HG03575 (cell line): ENCODE data around the gene COA1.
"Not testable (repeated sequence)": the region's sequence is repeated elsewhere in the genome, so short reads cannot be mapped to it uniquely, and the experiment has no call there.

ENCODE experiments used
- ATAC-seq: cut with Tn5 transposase; IDR thresholded peaks from one replicate; pipeline ENCODE4 v1.9.1; 2021; ENCODE audit not compliant: unreplicated experiment, insufficient number of reproducible peaks, low FRiP score; ENCODE audit errors: extremely low read depth

COA1 gene

DNA sequence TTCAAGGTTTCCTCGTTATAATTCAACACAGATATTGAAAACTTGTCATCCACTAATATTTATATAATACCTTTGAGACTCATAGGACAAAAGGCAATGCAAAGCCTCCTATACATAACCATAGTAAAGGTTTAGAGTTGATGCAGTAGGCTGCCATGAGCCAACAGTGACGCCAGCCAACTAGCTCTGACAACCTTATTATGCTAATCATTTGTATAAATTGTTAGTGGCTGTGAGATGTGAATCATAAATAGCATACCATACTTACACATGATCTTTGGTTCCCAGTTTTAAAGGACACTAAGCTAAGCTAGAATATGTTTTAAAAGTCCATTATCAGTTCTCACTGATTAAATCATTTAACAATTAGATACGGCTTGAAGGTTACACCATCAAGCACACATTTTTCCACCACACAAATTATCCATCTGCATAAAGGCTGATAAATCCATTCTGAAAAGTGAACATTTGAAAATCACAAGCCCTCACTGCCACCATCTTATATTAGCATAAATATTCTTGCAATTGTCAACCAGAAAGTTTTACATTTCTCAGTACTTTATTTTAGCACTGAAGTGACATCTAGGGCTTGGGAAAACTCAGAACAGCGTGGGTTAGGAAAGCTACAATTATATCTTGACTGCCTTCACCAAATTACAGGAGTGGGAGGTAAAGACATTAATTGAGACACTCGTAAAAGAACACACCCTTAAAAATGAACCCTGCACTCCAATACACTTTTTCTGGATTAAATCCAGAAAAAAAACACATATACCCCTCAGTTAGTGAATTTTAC lies 30.7 kb downstream of the COA1 start:
- ATAC-seq: no peak

DNA sequence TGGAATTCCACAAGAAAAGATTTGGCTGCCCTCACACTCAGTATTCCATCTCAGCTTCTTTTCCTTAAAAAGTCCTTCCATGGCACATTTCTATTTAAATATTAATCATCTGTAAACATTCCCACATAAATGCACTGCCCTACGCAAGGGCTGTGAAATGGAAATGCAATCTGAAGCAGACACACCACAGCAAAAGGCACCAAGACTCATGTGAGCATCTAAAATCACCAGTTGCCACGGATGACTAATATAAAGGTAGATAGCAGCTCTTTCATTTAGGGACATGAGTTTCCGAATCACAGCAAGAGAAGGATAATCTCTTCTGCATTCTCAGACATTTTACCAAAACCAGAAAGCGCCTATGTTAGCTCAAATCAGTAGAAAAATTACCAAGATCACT lies 31.6 kb downstream of the COA1 start:
- no peak for ATAC-seq

DNA sequence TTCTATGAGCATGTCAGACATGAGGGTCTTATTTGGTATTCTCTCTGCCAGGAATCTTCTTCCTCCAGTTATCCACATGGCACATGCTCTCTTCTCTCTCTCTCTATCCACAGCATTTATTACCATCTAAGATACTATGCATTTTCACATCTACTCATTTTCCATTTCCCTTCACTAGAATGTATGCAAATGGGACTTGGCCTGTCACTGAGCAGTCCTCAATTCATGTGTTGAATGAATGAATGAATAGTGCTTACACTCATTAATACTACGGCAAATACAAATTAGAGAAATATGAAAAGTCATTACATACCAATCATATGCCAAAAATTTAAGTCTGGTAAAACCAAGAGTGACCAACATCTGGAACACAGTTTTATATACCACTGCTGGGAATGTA lies 34.0 kb downstream of the COA1 start:
- ATAC-seq: no peak

DNA sequence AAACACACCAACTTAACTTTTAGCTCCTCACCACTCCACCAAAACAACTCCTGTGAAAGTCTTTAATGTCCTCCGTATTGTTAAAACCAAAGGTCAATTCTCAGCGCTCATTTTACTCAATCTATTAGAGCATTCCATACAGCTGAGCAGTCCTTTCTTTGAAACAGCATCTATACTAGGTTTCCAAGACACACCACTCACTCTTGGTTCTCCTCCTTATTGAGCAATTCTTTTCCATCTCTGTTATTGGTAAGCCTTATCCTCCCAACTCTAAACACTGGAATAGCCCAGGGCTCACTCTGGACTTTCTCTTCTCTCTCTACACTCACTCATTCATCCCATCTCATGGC lies 34.9 kb downstream of the COA1 start:
- ATAC-seq: no peak

DNA sequence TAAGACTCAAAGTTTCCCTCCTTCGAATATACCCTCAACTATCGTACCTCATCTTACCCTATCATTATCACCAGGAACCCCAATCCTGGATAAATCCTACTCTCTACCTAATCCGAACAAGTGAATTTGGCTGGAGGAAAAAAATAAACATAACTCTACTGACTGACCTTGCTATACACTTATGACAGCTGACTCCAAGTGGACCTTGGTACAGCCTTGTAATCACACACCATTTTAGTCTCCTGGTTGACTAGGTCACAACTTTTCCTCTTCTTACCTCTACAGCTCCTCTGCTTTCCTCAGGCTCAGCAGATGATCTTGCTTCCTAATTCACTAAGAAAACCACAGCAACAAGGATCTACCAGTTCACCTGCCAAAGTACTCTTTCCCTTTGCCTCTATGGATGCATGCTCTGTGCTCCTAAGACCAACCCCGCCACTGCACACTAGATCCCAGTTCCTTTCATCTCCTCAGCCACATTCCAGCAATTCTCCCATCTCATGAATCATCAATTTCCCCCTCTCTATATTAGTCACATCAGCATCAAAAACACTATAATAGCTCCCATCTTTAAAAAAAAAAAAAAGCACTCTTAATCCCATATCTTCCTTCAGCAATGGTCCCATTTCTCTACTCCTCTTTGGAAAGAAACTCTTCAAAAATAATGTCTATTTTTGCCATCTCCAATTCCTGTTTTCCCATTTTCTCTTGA lies 35.5 kb downstream of the COA1 start:
- ATAC-seq: no peak

DNA sequence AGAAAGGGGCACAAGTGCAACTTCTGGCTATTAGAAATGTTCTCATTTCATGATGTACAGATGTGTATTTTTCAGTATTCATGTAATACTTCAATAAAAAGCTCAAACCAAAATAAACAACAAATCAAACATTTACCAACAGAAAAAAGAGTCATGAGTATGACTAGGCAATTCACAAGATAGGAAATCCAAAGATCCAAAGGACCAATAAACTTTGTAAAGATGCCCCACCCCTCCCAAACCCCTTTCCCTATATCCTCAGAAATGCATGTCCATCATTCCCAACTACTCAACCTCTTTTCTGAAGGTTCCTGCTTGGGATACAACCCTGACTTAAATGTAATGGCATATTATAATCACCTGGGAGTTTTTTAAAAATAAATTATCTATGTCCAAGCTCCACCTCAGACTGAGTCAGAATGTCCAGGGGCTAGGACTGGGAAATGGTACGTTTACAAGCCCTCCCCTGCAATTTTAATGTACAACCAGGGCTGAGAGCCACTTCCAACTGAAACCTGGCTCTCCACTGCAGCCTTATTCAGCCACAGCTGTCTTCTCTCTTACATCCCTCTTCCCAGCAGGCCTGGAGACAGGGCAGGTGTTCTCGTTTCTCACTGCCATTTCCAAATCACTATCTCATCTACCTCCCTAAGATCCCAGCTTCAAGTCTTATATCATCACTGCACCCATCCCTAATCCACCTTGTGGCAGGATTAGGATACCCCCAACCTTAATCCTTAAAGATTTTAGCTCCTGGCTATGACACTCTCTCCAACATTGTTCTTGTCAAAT lies 36.5 kb downstream of the COA1 start:
- no peak for ATAC-seq

DNA sequence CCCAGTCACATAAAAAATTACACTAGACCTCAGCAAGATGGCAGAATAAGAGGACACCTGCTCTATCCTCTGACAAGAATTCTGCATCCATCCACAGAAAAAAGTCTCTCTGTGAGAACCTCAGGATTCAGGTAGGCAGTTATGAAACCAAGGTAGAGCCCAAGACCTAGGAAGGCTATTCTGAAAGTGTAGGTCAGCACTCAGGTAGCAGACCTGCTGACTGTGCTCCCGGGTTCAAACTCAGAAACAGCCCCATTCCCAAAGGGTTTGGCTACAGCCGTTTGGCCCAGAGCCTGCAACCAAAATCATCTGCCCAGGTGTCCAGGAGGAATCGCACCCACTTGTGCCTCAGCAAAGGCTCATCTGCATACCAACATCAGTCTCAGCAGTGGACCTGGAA lies 37.7 kb downstream of the COA1 start:
- no peak for ATAC-seq

DNA sequence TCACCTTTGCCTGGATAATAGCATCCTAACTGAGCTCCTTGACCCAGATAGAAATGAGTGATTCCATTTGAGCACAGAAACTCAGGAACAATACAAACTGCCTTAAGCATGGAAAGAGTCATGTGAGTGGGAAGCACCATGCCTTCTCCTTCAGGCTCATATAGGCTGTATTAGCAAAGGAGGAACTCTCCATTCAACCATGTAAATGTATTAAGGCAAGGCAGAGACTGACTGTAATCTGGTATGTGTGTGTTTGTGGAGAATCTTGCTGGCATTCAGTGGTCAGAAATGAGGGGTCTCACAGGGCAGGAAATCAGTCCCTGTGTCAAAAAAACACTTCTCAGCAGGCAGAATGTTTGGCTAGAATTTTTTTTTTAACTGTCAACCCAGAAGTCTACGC lies 40.2 kb downstream of the COA1 start:
- no peak for ATAC-seq

DNA sequence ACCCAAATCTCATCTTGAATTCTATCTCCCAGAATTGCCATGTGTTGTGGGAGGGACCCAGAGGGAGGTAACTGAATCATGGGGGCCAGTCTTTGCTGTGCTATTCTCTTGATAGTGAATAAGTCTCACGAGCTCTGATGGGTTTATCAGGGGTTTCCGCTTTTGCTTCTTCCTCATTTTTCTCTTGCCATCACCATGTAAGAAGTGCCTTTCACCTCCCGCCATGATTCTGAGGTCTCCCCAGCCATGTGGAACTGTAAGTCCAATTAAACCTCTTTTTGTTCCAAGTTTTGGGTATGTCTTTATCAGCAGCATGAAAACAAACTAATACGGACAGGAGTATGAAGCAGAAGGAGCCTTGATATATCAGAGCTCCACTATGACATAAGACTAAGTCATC lies 41.5 kb downstream of the COA1 start:
- ATAC-seq: not testable (repeated sequence)

DNA sequence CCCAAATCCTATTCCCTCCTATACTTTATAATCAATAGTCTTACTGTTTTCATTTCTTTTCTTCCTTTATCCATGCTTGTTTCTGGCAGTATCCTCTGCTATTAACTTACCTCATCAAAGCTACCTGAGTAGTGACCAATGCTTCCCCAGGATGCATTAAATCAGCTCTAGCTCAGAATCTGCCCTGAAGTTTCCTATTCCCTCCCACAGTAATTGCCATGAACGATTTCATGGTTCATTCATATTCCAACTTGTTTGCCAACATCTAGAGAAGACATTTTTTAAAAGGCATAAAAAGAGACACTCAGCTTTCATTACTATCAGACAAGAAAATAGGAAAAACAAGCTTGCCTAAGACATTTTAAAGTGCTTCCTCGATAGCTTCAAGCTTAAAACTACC lies 42.3 kb downstream of the COA1 start:
- ATAC-seq: no peak

DNA sequence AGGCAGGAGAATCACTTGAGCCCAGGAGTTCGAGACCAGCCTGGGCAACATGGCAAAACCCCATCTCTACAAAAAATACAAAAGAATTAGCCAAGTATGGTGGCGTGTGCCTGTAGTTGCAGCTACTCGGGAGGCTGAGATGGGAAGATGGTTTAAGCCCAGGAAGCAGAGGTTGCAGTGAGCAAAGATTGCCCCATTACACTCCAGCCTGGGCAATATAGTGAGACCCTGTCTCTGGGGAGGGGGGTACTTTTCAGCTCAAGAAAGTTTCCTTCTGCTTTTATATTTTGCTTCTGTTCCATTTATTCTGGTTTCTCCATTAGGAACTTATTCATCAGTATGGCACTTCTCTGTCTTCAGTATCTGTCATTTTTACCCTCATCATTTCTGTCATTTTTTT lies 48.6 kb downstream of the COA1 start:
- no peak for ATAC-seq

DNA sequence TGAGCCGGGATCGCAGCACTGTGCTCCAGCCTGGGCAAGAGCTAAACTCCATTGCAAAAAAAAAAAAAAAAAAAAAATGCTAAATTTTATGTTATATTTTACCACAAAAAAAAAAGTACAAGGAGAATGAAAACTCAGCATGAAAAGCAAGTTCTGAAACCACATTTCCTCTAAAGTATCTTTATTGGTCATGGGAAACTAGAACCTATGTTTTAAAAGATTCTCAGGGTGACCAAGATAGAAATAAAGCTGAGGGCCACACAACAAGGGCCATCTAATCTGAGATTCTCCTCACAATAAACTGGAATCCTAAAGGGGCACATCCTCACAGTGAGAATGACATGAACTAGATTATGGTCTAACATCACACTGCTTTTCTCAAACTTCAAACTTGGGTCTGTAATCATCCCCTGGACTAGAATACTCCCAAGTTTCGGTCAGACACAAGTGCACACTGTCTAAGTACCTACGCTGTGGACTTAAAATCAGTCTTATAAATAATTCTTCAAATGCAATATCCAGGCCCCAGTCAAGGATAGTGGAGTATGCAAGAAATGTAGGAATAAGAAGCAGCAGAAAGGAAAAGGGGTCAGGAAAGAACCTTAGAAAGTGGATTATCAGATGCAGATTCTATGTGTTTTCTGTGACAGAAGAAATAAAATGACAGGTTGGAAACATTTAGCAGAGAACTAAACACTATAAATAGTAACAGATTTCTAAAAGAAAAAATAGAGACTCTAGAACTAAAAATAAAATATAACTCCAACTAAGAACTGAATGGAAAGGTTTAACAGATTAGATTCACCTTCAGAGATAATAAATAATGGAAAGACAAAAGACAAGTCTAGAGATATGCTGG lies 49.9 kb downstream of the COA1 start:
- ATAC-seq: no peak

DNA sequence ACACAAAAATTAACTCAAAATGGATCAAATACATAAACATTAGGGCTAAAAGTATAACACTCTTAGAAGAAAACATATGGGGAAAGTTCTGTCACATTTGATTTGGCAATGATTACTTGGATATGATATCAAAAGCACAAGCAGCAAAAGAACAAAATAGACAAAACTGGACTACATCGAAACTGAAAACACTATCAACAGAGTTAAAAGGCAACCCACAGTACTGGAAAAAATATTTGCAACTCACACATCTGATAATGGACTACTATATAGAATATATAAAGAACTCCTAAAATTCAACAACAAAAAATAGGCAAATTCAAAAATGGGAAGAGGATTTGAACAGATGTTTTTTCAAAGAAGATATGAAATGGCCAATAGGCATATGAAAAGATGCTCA lies 51.0 kb downstream of the COA1 start:
- no peak for ATAC-seq

DNA sequence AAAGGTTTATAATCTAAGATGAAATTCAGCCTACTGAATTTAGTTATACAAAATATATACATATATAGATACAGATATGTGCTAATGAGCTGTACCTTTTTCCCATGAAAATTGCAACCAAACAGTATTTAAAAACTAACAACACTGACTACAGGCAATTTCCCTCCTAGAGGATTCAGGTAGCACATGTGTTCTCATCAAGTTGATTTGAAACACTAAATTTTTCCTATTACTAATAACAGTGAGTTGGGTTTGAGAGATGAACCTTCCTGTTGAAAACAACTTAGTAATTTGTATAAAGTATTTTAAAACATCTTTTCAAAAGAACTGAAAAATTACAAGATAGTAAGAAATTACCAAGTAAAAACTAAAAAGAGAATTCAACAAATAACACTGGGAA lies 51.5 kb downstream of the COA1 start:
- ATAC-seq: no peak

DNA sequence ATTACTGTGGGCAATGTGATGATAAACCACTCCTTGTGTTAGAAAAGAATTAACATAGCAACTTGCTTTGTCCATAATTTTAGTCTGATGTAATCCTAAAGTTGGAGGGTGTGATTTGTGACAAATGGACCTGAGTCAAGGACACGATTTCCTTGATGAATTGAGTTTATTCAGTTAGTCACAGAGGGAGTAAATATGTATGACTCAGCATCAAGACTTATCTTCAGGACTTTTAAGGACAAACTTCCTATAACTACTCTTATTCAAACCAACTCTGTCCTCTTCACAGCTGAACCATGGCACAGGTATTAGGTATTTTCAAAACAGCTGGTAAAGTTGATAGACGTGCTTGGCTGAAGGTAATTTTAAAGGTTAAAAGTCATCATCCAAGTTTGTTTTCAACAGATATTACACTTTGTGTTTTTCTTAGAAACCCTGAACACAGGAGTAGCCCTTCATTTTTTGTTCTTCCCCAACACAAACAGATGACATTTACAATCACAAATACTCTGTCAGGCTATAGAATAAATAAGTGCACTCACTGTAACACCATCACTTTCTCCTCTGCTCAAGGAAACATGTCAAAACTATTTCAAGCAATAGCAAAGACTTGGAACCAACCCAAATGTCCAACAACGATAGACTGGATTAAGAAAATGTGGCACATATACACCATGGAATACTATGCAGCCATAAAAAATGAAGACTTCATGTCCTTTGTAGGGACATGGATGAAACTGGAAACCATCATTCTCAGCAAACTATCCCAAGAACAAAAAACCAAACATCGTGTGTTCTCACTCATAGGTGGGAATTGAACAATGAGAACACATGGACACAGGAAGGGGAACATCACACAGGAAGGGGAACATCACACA lies 54.5 kb downstream of the COA1 start:
- no peak for ATAC-seq

DNA sequence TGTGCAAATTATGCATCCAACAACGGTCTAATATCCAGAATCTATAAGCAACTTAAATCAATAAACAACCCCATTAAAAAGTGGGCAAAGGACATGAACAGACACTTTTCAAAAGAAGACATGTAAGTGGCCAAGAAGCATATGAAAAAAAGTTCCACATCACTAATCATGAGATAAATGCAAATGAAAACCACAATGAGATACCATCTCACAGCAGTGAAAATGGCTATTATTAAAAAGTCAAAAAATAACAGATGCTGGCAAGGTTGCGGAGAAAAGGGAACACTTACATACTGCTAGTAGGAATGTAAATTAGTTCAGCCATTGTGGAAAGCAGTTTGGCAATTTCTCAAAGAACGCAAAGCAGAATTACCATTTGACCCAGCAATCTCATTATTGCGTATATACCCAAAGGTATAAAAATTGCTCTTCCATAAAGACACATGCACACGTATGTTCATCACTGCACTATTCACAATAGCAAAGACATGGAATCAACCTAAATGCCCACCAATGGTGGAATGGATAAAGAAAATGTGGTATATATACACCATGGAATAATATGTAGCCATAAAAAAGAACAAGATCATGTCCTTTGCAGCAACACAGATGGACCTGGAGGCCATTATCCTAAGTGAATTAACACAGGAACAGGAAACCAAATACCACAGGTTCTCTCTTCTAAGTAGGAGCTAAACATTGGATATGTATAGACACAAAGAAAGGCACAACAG lies 55.9 kb downstream of the COA1 start:
- not testable (repeated sequence) for ATAC-seq

DNA sequence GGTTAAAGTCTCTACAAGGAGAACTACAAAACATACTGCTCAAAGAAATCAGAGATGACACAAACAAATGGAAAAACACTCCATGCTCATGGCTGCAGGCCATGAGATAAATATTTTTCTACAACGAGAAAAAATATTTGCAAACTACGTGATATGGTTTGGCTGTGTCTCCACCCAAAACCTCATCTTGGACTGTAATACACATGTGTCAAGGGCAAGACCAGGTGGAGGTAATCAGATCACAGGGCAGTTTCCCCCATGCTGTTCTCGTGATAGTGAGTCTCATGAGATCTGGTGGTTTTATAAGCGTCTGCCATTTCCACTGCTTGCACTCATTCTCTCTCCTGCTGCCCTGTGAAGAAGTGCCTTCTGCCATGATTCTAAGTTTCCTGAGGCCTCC lies 57.8 kb downstream of the COA1 start:
- no peak for ATAC-seq
